ENCODE results near the gene TIFAB.
A peak's percentile ranks its signal among the peaks of the same experiment; 100 is the strongest.

TIFAB gene

DNA sequence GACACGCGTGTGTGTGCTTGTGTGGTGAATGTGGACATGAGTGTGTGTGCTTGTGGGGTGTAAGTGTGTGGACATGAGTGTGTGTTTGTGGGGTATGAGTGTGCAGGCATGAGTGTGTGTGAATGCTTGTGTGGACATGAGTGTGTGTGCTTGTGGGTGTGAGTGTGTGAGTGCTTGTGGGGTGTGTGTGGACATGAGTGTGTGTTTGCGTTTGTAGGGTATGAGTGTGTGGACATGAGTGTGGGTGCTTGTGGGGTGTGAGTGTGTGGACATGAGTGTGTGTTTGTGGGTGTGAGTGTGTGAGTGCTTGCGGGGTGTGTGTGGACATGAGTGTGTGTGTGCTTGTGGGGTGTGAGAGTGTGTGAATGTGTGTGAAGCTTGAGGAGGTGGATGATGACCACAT is 29.8 kb upstream of the TIFAB start:
- no peak for DNase-seq

DNA sequence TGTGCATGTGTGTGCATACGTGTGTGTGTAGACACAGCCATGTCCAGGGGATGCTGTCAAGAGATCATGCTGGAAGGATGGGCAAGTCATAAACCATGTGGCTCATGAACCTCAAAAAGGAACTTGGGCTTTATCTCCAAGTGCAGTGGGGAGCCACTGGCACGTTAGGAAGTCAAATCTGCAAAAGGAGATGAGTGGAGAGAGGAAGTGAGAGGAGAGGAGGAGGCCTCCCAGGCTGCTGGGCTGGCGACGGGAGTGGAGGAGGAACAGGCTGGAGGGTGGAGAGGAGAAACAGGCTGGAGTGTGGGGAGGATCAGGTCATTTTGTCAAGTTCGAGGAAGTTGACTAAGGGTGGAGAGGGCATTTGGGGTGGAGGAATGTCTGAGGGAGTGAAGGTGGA is 29.2 kb upstream of the TIFAB start:
- no peak for DNase-seq

DNA sequence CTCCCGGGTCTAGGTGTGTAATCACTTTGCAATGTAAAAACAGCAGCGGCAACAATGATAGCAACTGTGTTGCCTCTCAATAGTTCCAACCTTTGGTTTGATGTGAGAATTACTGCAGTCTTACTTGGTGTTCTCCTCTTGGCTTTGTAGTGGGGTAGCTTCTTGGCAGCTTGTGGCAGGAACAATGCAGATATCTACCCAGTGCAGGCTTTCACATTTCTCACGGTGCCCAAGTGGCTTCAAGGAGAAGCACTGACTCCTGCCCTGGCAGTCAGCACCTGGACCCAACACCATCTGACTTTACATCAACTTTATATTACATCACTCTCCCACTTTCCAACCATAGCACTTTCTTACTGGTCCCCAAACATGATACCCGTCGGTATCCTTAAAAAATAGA is 28.4 kb upstream of the TIFAB start:
- no peak for DNase-seq

DNA sequence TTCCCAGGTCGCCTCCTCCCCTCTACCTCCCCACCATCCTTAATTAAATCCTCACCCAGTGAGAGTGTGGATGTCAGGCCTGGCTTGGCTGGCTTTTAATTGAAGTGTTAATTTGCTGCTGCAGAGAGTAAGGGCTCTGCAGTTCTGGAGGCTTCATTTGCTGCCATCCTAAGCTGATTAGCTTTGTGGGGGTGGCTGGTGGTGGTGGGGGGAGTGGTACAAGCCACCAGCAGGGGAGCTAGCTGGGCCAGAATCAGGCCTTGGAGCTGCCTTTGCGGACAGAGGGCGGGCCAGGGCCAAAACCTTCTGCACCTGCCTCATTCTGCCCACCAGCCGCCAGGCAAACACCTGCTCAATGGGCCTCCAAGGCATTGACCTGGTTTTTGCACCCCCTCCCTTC is 26.8 kb upstream of the TIFAB start:
- DNase-seq, result no peak

DNA sequence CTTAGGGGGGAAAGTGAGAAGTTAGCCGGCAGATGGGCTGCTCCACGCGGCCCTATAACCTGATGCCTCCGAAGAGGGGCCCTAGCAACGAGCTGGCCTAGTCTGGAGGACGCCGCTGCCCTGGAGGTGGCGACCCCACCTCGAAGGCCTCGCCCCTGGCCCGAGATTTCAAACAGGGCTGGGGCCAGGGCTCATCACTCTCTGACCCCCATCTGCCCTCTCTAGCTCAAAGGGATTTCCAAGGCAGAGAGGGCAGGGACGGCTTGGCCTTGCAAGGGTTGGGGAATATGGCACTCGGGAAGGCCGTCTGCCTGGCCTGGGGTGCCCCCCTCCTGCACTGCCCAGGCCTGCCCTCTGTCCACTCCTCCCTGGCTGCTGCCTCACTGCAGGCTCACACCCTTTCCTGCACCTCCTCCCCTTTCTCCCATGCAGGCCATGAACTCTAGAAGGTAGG is 25.5 kb upstream of the TIFAB start:
- DNase-seq, result no peak

DNA sequence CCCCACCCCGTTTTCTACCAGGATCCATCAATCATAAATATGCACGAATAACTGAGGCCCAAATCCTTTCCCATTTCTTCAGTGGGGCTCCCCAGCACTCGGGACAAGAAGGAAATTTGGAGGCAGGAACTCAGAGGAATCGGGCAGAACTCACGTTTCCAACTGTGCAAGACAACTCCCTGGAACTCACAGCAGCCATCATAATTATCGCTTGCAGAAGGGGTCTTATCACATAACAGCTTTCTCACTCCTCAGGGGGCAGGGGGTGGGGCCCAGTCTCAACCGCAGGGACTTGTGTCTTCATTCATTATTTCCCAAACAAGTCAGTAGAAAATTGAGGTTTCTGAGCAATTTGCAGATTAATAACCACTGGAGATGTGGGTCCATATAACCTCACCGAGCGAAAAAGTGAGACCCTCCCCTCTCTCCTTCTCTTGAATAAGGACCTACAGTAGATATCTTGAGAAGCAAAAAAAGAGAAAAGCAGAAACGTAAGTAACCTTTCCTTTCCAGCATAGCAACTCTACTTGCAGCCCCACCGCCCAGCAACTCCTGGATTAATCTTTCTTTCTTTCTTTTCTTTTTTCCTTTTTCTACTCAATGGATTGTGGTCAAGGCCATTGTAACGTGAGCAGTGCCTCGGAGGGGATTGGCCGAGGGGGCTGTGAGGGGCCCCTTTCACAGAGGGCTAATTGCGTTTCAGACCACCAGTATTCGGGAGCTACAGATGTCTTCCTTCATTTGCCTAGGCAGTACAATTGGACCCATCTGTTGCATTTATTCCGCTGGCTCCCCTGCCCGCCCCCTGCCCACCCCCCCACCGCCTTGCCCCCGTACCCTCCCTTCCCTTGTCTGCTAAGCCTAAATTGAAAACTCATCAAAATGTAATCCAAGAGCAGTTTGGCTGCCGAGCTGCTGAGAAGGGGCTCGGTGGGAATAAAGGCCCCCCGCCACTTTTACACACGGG is 24.7 kb upstream of the TIFAB start:
- no peak for DNase-seq

DNA sequence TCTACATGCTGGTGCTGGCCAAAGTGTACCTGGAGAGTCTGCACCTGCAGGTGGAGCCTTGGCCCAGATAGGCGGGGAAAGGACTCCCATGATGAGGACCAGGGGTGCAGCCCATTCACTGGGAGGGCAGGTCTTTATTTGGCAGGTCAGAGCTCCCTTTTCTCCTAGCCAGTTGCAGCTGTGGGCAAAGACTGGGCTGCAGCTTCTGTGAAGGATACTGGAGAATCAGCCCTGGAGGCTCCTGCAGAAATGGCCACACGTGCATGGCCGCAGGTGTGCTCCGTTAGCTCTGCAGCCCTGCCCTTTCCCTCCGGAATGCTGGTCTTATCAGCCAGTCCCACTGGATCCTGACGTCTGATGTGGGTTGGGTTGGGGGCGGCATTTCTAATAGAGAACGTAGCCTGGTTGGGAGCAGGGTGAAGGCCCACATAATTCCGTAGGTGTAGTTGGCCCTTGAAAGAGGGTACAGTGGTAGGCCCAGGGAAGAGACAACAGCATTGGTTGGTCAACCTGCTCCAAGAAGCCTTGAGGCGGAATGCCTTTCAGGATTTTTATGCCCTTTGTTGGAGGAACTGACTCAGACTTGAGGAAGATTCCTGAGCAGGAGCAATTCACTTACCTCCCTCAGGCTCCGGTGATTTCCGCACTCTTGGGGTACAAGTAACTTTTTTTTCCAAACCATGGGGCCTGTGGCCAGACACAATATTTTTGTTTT is 22.0 kb upstream of the TIFAB start:
- no peak for DNase-seq

DNA sequence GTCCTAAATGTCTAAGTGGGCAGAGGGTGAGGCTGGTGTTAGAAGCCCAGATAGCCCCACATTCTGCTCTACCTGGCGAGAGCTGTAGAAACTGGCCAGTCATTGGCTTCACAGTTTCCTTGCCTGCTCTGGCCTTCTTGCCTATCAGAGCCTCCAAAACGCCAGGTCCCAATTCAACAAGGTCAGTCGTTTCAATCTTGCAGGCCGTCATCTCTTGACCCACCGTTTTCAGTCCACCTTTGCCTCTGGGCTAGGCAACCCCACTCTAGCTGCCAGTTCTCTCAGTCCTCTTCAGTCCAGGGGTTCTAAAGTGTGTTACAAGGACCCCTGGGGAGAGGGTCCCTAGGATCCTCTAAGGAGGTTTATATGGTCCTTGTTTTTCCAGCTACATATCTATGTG is 20.0 kb upstream of the TIFAB start:
- DNase-seq, result no peak

DNA sequence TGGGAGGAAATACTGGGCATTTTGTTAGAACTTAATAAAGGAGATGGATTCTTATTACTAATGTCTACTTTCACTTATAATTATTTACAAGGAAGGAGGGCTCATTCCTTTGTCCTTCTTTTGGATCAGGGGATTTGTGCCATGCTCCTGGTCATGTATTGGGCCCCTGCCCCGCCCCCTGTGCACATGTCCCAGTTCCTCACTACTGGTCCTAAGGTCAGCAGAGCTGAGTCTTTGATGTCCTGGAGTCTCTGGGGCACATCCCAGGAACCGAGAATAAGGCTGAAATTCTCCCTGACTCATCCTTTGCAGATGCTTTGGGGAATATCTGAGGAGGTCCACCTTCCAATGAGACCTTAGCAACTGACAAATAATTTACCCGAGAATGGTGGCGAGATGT is 19.6 kb upstream of the TIFAB start:
- no peak for DNase-seq

DNA sequence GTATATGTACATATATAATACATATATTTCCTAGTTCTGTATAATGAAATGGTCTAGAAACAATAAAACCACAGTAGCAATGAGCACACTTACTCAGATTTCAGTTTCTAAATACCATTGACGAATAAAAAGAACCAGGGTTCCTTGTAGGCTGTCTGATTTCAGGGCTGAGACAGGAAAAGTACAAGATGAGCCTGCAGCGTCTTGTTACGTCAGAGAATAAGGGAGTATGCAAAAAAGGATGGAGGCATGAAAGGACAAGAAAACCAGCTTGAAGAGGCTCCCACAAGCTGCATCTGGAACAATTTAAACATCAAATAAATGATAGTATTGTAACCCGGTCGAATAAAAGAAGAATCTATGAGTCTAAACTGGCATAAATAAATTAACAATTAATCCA is 17.8 kb upstream of the TIFAB start:
- no peak for DNase-seq

DNA sequence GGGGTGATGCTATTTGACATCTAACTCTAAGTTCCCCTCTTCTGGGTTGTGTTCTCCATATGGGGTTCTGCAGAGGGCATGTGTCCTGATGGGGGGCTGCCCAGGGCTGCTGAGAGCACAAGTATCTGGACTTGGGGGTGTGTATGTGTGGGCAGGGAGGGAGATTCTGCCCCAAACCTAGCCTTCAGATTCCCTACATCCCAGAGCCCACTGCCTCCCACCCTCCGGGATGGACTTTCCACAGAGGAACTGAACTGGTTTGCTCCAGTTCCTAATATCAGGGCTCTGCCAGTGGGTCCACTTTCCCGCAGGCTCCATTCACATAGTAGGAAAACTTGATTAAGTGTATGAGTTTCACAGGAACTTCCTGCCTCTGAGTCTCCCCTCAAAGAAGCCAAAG is 16.4 kb upstream of the TIFAB start:
- DNase-seq, result no peak

DNA sequence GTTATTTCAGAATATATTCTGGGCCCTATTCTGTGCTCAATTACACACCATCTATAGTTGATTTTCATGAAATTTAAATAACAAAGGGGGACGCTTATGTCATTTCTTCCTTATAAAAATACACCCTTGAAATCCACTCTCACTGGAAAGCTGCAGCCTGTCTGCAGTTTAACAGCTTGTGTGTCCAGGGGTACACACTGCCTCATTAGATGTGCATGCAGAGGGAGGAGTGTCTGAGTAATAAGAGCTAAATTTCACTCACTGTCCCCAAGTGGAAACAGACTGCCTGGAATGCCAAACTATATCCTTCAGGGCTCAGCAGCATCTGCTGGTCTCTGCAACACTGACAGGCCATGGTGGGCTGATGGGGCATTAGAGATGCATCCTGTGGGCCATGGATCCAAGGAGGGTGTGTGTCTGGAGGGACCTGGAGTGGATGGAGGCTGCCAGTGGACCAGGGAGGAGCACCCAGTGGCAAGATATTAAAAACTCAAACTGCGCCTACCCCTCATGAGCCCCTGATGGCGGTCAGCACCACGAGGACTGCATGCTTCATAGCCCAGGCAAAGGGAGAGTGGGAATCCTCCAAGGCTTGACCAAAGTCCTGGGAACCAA is 15.8 kb upstream of the TIFAB start:
- DNase-seq, result no peak

DNA sequence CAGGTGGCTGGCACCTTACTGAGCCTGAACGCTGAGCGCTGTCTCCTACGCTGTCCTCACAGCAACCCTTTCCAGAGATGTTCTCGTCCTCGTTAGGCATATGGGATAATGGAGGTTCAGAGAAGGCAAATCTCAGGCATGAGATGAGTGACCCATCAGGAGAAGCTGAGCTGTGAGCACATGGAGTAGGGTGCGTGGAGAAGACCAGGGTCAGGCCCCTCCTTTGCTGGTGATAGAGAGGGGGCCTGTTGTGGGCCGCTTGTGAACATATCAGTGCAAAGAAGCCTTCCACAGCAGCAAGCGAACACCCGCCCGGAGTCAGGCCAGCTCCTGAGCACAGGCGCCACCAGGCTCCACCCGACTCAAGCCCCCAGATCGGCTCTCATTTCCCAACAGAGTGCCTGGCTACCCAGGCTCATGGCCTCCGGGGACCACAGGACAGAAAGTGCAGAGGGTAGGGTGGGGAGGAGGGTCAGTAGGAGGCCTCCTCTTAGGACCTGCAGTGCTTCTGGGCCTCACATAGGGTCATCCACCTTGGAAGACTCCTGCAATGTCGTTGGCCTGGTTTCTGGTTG is 15.0 kb upstream of the TIFAB start:
- no peak for DNase-seq

DNA sequence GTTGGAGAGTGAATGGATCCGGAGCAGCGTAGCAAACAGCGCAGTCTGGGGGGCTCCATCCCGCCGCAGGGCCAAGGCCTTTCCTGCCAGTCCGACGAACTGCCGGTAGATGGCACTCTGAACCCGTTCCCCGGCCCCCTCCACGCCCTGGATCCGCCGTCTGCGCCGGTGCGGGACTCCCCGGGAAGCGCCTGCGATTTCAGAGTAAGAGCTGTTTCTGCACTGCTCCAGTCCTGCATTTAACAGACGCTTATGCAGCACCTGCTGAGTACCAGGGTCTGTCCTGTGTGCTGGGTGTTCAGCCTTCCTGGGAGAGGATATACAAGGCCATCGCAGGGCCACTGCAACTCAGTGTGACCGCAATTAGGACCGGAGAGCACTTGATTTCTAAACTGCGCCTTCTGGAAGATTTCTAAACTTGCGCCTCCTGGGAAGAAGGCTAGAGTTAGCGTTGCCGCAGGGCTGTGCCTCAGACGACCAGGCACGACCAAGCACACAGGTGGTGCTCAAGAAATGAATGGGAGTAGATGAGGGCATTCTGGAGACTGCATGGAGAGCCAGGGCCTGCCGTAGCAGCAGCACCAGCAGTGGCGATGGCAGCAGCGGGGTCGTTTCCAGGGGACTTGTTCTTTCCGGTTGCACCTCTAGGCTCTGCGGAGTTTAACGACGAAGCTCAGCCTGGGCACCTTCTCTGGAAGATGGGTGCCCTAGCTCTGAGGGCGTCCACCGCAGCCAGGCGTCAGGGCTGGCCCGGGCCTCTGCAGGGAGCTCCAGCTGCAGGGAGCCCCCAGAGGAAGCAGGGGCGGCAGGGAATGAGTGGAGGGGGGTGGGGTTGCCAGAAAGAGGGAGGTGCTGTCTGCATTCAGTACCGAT is 14.3 kb upstream of the TIFAB start:
- DNase-seq, result peak; percentile 38

DNA sequence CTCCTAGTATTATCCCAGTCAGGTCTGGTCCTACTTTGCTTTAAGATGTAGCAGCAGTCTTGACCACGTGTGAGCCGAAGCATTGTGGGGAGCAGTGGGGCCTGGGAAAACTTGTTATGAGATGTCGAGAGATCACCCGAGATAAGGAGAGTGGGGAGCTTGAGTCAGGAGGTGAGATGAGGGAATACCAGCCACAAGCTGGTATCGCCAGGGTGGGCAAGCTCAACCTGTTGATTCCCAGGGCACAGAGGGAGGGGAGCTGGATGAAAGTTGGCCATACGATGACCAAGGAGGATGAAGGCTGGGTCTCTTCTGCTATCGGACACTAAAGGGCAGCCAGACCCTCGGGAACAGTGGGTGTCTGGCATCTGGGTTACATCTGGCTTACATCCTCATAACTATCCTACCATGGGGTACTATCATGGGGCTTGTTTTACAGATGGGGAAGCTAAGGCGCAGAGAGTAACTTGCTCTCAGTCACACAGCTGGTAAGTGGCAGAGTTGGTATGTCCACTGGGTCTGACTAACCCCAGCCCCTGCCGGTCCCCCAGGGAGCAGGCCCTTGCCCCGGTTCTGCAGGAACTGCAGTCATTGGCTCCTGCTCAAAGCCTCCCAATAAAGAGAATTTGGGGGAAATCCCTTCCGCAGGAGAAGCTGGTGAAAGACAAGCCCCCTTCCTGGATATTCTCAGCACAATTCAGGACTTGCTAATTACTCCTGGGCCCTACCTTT is 13.4 kb upstream of the TIFAB start:
- DNase-seq, result no peak

DNA sequence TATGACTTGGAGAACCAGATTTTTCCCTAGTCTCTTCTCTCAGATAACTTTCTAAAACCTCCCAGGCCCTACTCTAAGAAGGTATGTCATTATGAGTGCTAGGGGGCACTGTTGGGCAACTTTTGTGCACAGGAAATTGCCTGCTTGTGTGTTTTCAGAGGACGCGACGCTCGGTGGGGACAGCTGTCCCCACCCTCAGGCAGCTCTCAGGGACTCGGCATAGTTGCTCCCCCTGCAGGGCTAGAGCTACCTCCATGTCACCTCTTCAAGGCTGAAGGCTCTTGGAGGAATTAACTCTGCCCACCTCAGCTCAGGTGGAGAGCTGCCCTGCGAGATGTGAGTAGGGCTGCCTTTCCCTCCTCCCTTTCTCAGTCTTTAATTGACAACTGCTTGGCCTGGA is 10.2 kb upstream of the TIFAB start:
- peak; percentile 63 for DNase-seq

DNA sequence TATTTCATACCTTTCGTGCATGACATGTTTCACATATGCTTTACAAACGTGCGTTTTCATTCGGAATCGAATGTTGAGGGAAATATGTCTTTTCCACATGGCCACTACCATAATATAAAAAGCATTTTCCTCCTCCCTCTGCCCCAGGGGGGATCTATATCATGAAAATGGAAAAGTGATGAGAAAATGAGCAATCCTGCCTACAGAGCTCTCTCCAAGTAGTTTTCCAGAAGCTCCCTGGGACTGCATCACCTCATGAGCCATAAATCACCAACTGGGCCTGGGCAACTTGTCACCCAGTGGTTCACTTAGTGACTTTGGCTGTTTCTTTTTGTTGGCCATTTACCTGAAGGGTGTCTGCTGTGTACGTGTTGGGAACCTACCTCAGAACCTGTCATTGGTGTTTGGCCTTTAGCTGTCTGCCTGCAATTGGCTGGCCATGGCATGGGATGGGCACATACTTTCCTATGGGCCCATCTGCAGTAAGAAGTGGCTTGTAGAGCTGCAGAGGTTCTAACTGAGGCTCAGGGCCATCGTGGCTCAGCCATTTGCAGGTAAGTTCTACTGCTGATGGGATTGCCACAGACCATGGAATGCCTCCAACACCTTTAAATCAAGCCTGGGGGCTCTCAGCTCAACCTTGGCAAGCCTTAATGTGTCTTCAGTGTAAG is 9.5 kb upstream of the TIFAB start:
- DNase-seq, result no peak

DNA sequence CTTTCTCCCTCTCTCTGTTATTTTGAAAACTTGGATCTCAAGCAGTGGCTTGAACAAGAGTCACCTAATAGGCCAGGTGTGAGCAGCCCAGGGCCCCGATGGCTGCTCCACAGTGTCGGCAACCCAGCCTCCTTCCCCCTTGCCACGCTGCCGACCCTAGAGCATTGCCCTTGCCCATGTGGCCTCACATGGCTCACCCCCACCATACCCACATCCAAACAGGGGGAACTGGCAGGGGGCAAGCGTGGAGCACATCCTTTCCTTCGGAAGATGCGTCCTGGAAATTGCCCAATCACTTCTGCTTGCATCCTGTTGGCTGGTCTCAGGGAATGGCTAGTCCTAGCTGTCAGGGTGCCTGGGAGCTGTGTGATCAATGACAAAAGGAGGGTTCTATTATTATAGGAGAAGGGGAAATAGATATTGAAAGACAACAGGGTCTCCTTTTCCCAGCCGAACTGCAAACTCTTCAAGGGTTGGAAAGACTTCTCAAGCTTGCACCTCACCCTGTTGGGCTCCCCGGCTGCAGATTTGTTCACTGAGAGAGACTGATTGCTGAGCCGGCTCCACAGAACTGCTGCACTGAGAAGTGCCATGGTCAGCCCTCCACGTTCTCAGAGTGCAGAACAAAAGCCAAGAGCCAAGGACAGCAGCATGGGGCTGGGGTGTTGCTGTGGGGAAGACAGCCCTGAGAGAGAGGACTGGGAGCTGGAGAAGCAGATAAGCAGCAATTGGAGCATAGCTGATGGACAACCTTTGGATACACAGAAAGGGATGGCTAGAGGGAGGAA is 8.3 kb upstream of the TIFAB start:
- no peak for DNase-seq

DNA sequence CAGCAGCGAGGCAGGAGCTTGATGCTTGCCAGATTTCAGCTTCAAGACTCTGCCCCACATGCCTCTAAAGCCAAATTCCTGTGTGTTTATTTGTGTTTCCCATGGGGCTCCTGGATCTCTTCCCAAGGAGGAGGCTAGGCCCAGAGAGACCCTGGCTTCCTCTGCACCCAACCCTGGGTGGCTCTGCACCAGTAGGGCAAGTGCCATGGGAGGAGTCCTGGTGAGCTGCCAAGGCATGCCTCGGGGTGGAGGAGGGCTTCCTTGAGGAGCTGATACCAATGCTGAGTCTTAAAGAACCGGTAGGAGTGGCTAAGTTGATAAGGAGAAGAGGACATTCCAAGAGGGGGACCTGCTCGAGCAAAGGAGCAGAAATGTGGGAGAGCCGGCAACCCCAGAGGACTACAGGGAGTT is 6.8 kb upstream of the TIFAB start:
- DNase-seq, result no peak

DNA sequence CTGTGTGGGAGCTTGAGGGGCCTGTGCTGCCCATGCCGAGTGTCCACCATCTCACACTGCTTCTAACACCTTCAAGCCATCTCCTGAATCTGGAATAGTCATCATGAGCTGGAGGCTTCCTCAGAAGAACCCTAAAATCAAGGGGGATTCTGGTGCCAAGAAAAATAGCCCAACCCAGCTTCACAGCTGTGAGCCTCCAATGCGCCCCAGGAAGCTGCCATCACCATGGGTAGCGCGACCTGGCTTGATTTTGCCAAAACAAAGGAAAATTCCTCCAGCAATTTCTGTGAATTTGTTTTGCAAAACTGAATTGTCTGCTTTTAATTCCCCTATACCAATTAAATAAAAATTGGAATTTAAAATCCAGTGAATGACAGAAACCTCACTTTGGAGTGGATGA is 6.2 kb upstream of the TIFAB start:
- no peak for DNase-seq
